ENCODE results near the gene DMD. TPM values are rescaled to one million over a fixed set of nuclear protein-coding genes. Genes with fewer than 3 reads are reported as not detected.

Gene DMD
- total RNA-seq, 6 experiments from 2014 or later = 18.7 to 43.4 (median 32.9) TPM

- WGBS (ENCODE audit: insufficient coverage, low coverage, low lambda C conversion rate, missing lambda C conversion rate) = 10% methylated on average over 2 of the region's 2 CpGs
- intact Hi-C loops (cut with DNase I) = no loop called here
Observed at GRCh38 chrX:32137525-32137924, 1073.8 kb downstream of the DMD start.

GRCh38 chrX:32126997-32127396, 1084.4 kb downstream of the DMD start:
- no peaks in the 10 kb centered on the region for H3K4me1 ChIP-seq
- no peak overlapping the region for H3K4me3 ChIP-seq
- no peaks in the 10 kb centered on the region for H3K9me3 ChIP-seq
- intact Hi-C loops (cut with DNase I) = no loop called here
- WGBS (ENCODE audit: insufficient coverage, low coverage, low lambda C conversion rate, missing lambda C conversion rate) = 33% methylated on average over 1 of the region's 1 CpG
- H3K36me3 ChIP-seq = no peaks in the 10 kb centered on the region
- DNase-seq = no peak
- ATAC-seq = no peak
- TF ChIP-seq CTCF (IDR thresholded peaks at IDR 0.05) (no peak), POLR2A (IDR thresholded peaks at IDR 0.05) (no peak)
- no peak overlapping the region for H3K27ac ChIP-seq
- no peaks in the 10 kb centered on the region for H3K27me3 ChIP-seq

More at GRCh38 chrX:32137525-32137924, 1073.8 kb downstream of the DMD start:
- TF ChIP-seq POLR2A (IDR thresholded peaks at IDR 0.05) = no peak
- no peak for TF ChIP-seq CTCF (IDR thresholded peaks at IDR 0.05)
- ATAC-seq (peak in 1 of 4 donors; percentile 26), DNase-seq (peak in 1 of 3 donors; percentile 21)
- Histone ChIP-seq H3K4me1 (no peaks in the 10 kb centered on the region), H3K27me3 (no peaks in the 10 kb centered on the region), H3K9me3 (no peaks in the 10 kb centered on the region), H3K36me3 (no peaks in the 10 kb centered on the region), H3K27ac (no peak overlapping the region), H3K4me3 (no peak overlapping the region)

DNA sequence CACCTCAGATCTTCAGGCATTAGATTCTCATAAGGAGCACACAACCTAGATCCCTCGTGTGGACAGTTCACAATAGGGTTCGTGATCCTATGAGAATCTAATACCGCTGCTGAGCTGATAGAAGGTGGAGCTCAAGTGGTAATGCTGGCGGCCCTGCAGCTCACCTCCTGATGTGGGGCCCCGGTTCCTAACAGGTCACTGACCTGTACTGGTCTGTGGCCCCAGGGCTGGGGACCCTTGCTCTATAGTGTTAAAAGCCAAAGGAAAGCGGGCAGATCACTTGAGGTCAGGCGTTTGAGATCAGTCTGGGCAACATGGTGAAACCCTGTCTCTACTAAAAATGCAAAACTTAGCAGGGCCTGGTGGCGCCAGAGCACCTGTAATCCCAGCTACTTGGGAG, 1092.5 kb downstream of the DMD start:
- no peak for ATAC-seq
- H3K27ac ChIP-seq = no peak overlapping the region
- WGBS (ENCODE audit: insufficient coverage, low coverage, low lambda C conversion rate, missing lambda C conversion rate) = 73% methylated on average over 4 of the region's 8 CpGs
- no peaks in the 10 kb centered on the region for H3K36me3 ChIP-seq
- no peaks in the 10 kb centered on the region for H3K9me3 ChIP-seq
- H3K27me3 ChIP-seq = no peaks in the 10 kb centered on the region
- TF ChIP-seq CTCF (IDR thresholded peaks at IDR 0.05) (no peak), POLR2A (IDR thresholded peaks at IDR 0.05) (no peak)
- no peak overlapping the region for H3K4me3 ChIP-seq
- intact Hi-C loops (cut with DNase I) = no loop called here
- no peak for DNase-seq
- no peaks in the 10 kb centered on the region for H3K4me1 ChIP-seq

DNA sequence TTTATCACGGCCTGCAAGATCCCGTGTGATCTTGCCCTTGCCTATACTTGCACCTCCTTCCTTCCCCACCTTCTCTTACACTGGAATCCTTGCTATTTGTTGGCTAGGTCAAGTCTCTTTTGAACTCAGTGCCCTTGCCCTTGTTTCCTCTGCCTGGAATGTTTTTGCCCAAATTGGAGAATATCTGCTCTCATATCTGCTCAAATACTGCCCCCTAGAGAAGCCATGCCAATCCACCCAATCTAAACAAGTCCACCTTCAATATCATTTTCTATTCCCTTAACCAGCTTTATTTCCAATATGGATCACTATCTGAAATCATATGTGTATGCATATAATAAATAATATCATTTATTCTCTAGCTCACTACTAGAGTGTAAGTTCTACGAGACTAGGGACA, 1095.3 kb downstream of the DMD start:
- TF ChIP-seq POLR2A (IDR thresholded peaks at IDR 0.05) (no peak), CTCF (IDR thresholded peaks at IDR 0.05) (peak in 2 of 4 donors; percentile 10 to 22)
- H3K4me3 ChIP-seq = no peak overlapping the region
- no peak for DNase-seq
- no peaks in the 10 kb centered on the region for H3K36me3 ChIP-seq
- H3K27ac ChIP-seq = no peak overlapping the region
- intact Hi-C loops (cut with DNase I) = no loop called here
- H3K27me3 ChIP-seq = no peaks in the 10 kb centered on the region
- no peak for ATAC-seq
- no peaks in the 10 kb centered on the region for H3K4me1 ChIP-seq
- WGBS (ENCODE audit: insufficient coverage, low coverage, low lambda C conversion rate, missing lambda C conversion rate) = 39% methylated on average over 3 of the region's 3 CpGs
- no peaks in the 10 kb centered on the region for H3K9me3 ChIP-seq

GRCh38 chrX:32087663-32088062, 1123.7 kb downstream of the DMD start:
- ATAC-seq = no peak
- WGBS (ENCODE audit: insufficient coverage, low coverage, low lambda C conversion rate, missing lambda C conversion rate) = 29% methylated on average over 4 of the region's 4 CpGs
- no peak for TF ChIP-seq CTCF (IDR thresholded peaks at IDR 0.05)
- no peak for TF ChIP-seq POLR2A (IDR thresholded peaks at IDR 0.05)
- Histone ChIP-seq H3K27ac (no peak overlapping the region), H3K27me3 (no peaks in the 10 kb centered on the region), H3K4me3 (no peak overlapping the region), H3K36me3 (no peaks in the 10 kb centered on the region), H3K9me3 (no peaks in the 10 kb centered on the region), H3K4me1 (no peaks in the 10 kb centered on the region)
- intact Hi-C loops (cut with DNase I) = no loop called here
- no peak for DNase-seq
